ENCODE data around the gene FMNL2. TPM values are rescaled to one million over a fixed set of nuclear protein-coding genes. Genes with fewer than 3 reads are reported as not detected.
A peak's percentile ranks its signal among the peaks of the same experiment; 100 is the strongest.

Gene FMNL2
- total and polyA plus RNA-seq, 2 experiments from 2014 or later: 16.5 to 45.4 TPM

GRCh38 chr2:152447897-152448296, 112.9 kb downstream of the FMNL2 start (continued):
- TF ChIP-seq REST (IDR thresholded peaks at IDR 0.05; ENCODE audit: unreplicated experiment): no peak
- no peak for TF ChIP-seq ZNF462 (CRISPR knock-in tag; IDR thresholded peaks at IDR 0.05)

- peaks cover 79% of the 10 kb centered on the region for H3K4me1 Mint-ChIP-seq
- no peak for TF ChIP-seq CTCF (conservative IDR thresholded peaks at IDR 0.05; ENCODE audit: low read depth in 2 of 2)
- no peak for TF ChIP-seq ZNF331 (CRISPR knock-in tag; IDR thresholded peaks at IDR 0.05; ENCODE audit: low read depth)
- TF ChIP-seq CREB1 (CRISPR knock-in tag; IDR thresholded peaks at IDR 0.05; ENCODE audit: low read depth): no peak
- TF ChIP-seq REST (IDR thresholded peaks at IDR 0.05; ENCODE audit: unreplicated experiment): no peak
- Histone ChIP-seq H3K4me3 (no peak overlapping the region), H3K4me1 (ENCODE audit: insufficient read depth) (peaks cover 63% of the 10 kb centered on the region), H2AFZ (no peak overlapping the region), H3K79me2 (replicated peaks; ENCODE audit: insufficient read depth) (peaks cover 83% of the 10 kb centered on the region), H3K4me2 (peak overlapping the region; percentile 44), H3F3A (replicated peaks; ENCODE audit: low read depth) (0 out of 2 replicates have a peak, but pooled peaks cover under 1% of the 10 kb centered on the region), H3K36me3 (ENCODE audit: insufficient read depth) (no peaks in the 10 kb centered on the region), H3K27me3 (ENCODE audit: insufficient read depth) (no peaks in the 10 kb centered on the region), H4K20me1 (replicated peaks; ENCODE audit: insufficient read depth) (no peaks in the 10 kb centered on the region; the same call in 1 of the 2 replicates), H3K9me2 (ENCODE audit: insufficient read depth) (peaks cover 7% of the 10 kb centered on the region; the same call in 1 of the 2 replicates), H3K27ac (ENCODE audit: low read depth) (peak overlapping the region; percentile 57; the same call in 1 of the 2 replicates)
- DNase-seq (ENCODE audit: low spot score) (no peak), ATAC-seq (no peak)
- H3K36me3 Mint-ChIP-seq (ENCODE audit: low read depth): peaks cover 6% of the 10 kb centered on the region; the same call in 2 of the 3 replicates
- no peak overlapping the region for H3K27ac Mint-ChIP-seq
- no peaks in the 10 kb centered on the region; the same call in 1 of the 3 replicates for H3K9me3 Mint-ChIP-seq
- H3K4me3 Mint-ChIP-seq: no peak overlapping the region
- H3K27me3 Mint-ChIP-seq (ENCODE audit: insufficient read depth, low read depth, poor library complexity): peaks cover 2% of the 10 kb centered on the region
Observed at GRCh38 chr2:152448606-152449005, 113.6 kb downstream of the FMNL2 start.
